ENCODE measurements around the gene SOX4. TPM values are rescaled to one million over a fixed set of nuclear protein-coding genes. Genes with fewer than 3 reads are reported as not detected.
"Not testable (repeated sequence)": the region's sequence is repeated elsewhere in the genome, so short reads cannot be mapped to it uniquely, and the experiment has no call there.

The SOX4 gene
- total RNA-seq (1 to 10 TPM in 1 of 2 donors, under 1 TPM in 1; 0.97 to 1.7 TPM), total RNA-seq (5.9 to 6.9 reads per million in 2 donors)

DNA sequence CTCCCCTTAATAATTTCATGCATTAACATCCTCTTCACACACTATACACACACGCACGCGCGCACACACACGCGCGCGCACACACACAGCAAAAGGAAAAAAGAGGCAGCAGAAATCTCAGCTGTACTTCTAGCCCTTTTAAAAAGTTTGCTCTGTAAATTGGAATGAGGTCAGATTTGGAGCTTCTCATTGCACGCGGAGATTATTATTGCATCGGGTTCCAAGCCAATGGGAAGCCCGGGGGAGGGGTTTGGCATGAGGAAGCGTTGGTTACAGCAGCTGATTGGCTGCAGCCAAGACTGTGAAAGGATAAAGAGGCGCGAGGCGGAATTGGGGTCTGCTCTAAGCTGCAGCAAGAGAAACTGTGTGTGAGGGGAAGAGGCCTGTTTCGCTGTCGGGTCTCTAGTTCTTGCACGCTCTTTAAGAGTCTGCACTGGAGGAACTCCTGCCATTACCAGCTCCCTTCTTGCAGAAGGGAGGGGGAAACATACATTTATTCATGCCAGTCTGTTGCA is at the start of gene SOX4:
SOX4 (plus strand) TSS at position 340 of the 515 bp plus-strand sequence. CDS start 784 bp downstream, outside the sequence.
- ATAC-seq (peak; percentile 73), DNase-seq (peak; percentile 23 to 47 (median 42))
- H3K27ac Mint-ChIP-seq = no peak within 1 kb of the TSS
- peaks cover 3% of the 10 kb centered on the region for H3K9me3 ChIP-seq (ENCODE audit: control insufficient read depth, low read length, poor library complexity, severe bottlenecking)
- H3K4me3 Mint-ChIP-seq = peak within 1 kb of the TSS; percentile 91
- H3K36me3 Mint-ChIP-seq (ENCODE audit: low read depth) = no peaks in the 10 kb centered on the region
- peaks cover 21% of the 10 kb centered on the region for H3K4me1 Mint-ChIP-seq
- H3K27me3 Mint-ChIP-seq = peaks cover 36% of the 10 kb centered on the region

DNA sequence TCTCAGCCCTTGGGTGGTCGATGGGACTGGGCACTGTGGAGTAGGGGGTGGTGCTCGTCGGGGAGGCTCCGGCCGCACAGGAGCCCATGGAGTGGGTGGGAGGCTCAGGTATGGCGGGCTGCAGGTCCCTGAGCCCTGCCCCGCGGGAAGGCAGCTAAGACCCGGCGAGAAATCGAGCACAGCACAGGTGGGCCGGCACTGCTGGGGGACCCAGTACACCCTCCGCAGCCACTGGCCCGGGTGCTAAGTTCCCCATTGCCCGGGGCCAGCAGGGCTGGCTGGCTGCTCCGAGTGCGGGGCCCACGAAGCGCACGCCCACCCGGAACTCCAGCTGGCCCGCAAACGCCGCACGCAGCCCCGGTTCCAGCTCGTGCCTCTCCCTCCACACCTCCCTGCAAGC is 41.3 kb upstream of the SOX4 start:
- H3K27me3 Mint-ChIP-seq; ATAC-seq; H3K36me3 Mint-ChIP-seq (ENCODE audit: low read depth); H3K27ac Mint-ChIP-seq; H3K4me1 Mint-ChIP-seq; DNase-seq; H3K4me3 Mint-ChIP-seq; H3K9me3 ChIP-seq (ENCODE audit: control insufficient read depth, low read length, poor library complexity, severe bottlenecking): not testable (repeated sequence)

DNA sequence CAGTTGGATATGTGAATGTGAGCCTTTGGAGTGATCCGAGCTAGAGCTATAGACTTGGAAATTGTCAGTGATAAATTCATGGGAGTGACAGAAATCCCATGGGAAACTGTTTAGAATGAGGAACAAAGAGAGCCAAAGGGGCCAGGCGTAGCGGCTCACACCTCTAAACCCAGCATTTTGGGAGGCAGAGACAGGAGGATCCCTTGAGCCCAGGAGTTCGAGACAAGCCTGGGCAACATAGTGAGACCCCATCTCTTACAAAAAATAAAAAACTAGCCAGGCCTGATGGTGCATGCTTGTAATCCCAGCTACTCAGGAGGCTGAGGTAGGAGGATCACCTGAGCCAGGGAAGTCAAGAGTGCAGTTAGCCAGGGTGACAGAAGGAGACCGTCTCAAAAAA is 39.3 kb upstream of the SOX4 start:
- no peaks in the 10 kb centered on the region for H3K9me3 ChIP-seq (ENCODE audit: control insufficient read depth, low read length, poor library complexity, severe bottlenecking)
- DNase-seq (no peak), ATAC-seq (no peak)
- Mint-ChIP-seq H3K4me1 (no peaks in the 10 kb centered on the region), H3K27ac (no peak overlapping the region), H3K4me3 (no peak overlapping the region), H3K27me3 (peaks cover 4% of the 10 kb centered on the region), H3K36me3 (ENCODE audit: low read depth) (peaks cover 4% of the 10 kb centered on the region)

DNA sequence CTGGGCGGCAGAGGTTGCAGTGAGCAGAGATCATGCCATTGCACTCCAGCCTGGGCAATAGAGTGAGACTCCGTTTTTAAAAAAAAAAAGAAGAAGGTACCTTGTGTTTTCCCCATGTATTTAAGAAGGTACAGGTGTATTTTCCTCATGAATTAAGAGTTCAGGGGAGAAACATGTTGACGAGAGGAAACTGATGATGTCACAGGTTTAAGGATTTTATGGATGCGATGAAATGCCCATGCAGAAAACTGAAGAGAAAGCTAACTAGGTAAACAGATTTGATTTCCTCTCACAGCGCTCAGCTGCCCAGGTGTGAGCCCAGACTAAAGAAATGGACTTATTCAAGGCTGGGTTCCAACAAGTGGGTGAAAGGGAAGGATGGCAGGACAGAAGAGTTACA is 38.4 kb upstream of the SOX4 start:
- H3K27ac Mint-ChIP-seq = no peak overlapping the region
- peaks cover 4% of the 10 kb centered on the region for H3K27me3 Mint-ChIP-seq
- no peak for ATAC-seq
- no peak overlapping the region for H3K4me3 Mint-ChIP-seq
- no peaks in the 10 kb centered on the region for H3K4me1 Mint-ChIP-seq
- peaks cover 4% of the 10 kb centered on the region for H3K36me3 Mint-ChIP-seq (ENCODE audit: low read depth)
- H3K9me3 ChIP-seq (ENCODE audit: control insufficient read depth, low read length, poor library complexity, severe bottlenecking) = no peaks in the 10 kb centered on the region
- no peak for DNase-seq

DNA sequence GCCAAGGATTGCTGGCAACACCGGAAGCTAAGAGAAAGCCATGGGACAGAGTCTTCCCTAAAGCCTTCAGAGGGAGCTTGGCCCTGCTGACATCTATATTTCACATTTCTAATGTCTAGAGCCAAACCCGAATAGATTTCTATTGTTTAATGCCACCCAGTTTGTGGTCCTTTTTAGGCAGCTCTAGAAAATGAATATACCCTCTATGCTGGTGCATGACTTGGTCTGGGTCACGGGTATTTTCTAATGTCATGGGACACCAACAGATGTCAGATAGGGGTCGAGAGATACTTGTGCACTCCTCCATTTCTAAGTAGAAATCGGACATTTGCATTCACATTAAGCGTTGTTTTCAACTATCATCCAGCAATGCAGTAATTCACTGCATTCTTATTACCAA is 37.0 kb upstream of the SOX4 start:
- H3K4me3 Mint-ChIP-seq = no peak overlapping the region
- ATAC-seq (no peak), DNase-seq (no peak)
- H3K27me3 Mint-ChIP-seq = peaks cover 4% of the 10 kb centered on the region
- H3K36me3 Mint-ChIP-seq (ENCODE audit: low read depth) = peaks cover 4% of the 10 kb centered on the region
- no peaks in the 10 kb centered on the region for H3K4me1 Mint-ChIP-seq
- H3K9me3 ChIP-seq (ENCODE audit: control insufficient read depth, low read length, poor library complexity, severe bottlenecking) = no peaks in the 10 kb centered on the region
- no peak overlapping the region for H3K27ac Mint-ChIP-seq

DNA sequence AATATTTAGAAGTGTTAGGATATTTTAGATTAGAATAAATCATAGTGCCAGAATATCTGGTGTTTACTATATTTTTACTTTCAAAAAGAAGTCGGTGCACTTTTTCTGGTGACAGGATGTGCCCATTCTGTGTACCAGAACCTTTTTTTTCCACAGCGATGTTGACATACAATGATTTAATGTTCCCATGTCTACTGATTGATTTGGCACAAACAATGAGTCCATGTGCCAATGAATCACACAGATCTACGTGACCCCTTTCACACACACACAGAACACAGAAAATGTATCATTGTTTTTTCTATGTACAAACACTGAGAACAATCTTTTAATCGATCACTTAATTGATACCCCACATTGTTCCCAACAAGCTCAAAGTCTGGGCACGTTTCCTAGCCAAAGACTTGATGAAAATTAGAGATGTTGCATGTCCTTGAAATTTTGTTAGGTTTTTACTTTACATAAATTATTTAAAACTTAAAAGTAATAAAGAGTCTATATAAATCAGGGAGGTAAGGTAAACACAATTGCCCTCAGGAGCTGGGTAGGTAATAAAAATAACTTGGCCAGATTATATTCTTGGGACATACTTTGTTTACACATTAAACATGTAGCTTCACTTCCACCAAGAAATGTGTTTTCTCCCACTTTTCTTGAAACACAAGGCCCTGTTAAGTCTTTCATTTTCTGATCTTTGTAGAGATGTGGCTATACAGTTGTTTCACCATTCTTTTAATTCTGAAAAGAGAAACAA is 36.4 kb upstream of the SOX4 start:
- no peak overlapping the region for H3K27ac Mint-ChIP-seq
- no peaks in the 10 kb centered on the region for H3K4me1 Mint-ChIP-seq
- DNase-seq = no peak
- H3K4me3 Mint-ChIP-seq = no peak overlapping the region
- no peaks in the 10 kb centered on the region for H3K9me3 ChIP-seq (ENCODE audit: control insufficient read depth, low read length, poor library complexity, severe bottlenecking)
- ATAC-seq = no peak
- peaks cover 4% of the 10 kb centered on the region for H3K27me3 Mint-ChIP-seq
- H3K36me3 Mint-ChIP-seq (ENCODE audit: low read depth) = peaks cover 4% of the 10 kb centered on the region

DNA sequence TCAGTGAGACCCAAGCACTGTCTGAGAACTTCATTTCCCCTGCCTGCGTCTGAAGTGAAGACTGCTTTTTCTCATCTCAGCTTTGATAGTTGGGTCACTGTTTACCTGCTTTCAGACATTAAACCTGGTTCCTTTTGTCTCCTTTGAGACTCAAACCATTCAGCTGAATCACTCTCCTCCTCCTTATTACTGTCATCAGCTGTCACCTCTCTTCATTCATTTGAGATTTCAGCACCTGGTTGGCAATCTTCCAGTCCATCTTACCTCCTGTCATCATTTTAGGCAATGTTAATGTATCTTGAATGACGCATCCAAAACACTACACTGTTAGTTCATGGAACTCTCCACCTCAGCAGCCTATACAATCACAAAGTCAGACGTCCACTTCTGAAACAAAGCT is 34.3 kb upstream of the SOX4 start:
- DNase-seq = no peak
- no peak for ATAC-seq
- H3K9me3 ChIP-seq (ENCODE audit: control insufficient read depth, low read length, poor library complexity, severe bottlenecking) = no peaks in the 10 kb centered on the region
- Mint-ChIP-seq H3K27me3 (peaks cover 4% of the 10 kb centered on the region), H3K27ac (no peak overlapping the region), H3K4me3 (no peak overlapping the region), H3K36me3 (ENCODE audit: low read depth) (peaks cover 2% of the 10 kb centered on the region), H3K4me1 (no peaks in the 10 kb centered on the region)

DNA sequence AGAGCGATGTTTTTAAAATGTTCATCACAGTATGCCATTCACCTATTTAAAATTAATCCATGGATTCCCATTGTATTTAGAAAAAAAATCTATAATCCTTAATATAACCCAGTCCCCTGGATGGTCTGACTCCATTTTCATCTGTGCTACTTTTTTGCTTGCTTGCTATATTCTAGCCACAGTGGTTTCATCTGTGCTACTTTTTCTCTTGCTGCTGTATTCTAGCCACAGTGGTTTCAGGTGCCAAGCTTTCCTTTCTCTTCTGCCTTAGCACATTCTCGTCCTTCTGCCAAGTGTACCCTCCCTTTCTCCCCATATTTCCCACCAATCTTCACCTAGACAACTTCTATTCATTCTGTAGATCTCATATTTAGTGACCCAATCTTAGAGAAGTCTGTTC is 33.3 kb upstream of the SOX4 start:
- no peaks in the 10 kb centered on the region for H3K4me1 Mint-ChIP-seq
- no peak for ATAC-seq
- DNase-seq = no peak
- H3K4me3 Mint-ChIP-seq = no peak overlapping the region
- H3K9me3 ChIP-seq (ENCODE audit: control insufficient read depth, low read length, poor library complexity, severe bottlenecking) = no peaks in the 10 kb centered on the region
- no peak overlapping the region for H3K27ac Mint-ChIP-seq
- H3K36me3 Mint-ChIP-seq (ENCODE audit: low read depth) = peaks cover 2% of the 10 kb centered on the region
- peaks cover 3% of the 10 kb centered on the region for H3K27me3 Mint-ChIP-seq

DNA sequence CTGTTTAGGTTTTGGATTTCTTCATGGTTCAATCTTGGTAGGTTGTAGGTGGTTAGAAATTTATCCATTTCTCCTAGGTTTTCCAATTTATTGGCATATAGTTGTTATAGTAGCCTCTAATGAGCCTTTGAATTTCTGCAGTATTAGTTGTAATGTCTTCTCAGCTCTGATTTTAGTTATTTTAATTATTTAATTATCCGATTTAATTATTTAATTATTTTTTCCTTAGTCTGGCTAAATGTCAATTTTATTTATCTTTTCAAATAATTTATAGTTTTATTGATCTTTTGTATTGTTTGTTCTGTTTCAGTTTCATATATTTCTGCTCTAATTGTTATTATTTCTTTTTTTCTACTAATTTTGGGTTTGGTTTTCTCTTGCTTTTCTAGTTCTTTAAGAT is 28.1 kb upstream of the SOX4 start:
- Mint-ChIP-seq H3K4me1 (no peaks in the 10 kb centered on the region), H3K27ac (no peak overlapping the region), H3K4me3 (no peak overlapping the region), H3K27me3 (peaks cover 18% of the 10 kb centered on the region), H3K36me3 (ENCODE audit: low read depth) (peaks cover 2% of the 10 kb centered on the region)
- ATAC-seq (no peak), DNase-seq (no peak)
- no peaks in the 10 kb centered on the region for H3K9me3 ChIP-seq (ENCODE audit: control insufficient read depth, low read length, poor library complexity, severe bottlenecking)

DNA sequence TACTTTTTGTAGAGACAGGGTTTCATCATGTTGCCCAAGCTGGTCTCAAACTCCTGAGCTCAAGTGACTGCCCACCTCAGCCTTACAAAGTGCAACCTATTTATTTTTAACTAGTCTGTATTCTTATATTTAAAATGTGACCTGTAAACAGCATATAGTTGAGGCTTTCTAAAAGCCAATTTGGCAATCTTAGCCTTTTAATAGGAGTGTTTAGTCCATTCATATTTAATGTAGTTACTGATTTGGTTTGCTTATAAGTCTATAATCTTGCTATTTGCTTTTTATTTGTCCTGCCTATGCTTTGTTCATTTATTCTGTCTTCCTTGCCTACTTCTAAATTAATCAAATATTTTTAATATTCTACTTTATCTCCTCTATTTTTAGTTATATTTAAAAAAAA is 15.0 kb upstream of the SOX4 start:
- Mint-ChIP-seq H3K27me3 (peaks cover 4% of the 10 kb centered on the region), H3K36me3 (ENCODE audit: low read depth) (no peaks in the 10 kb centered on the region), H3K4me3 (no peak overlapping the region), H3K4me1 (no peaks in the 10 kb centered on the region), H3K27ac (no peak overlapping the region)
- ATAC-seq = no peak
- no peaks in the 10 kb centered on the region for H3K9me3 ChIP-seq (ENCODE audit: control insufficient read depth, low read length, poor library complexity, severe bottlenecking)
- no peak for DNase-seq

DNA sequence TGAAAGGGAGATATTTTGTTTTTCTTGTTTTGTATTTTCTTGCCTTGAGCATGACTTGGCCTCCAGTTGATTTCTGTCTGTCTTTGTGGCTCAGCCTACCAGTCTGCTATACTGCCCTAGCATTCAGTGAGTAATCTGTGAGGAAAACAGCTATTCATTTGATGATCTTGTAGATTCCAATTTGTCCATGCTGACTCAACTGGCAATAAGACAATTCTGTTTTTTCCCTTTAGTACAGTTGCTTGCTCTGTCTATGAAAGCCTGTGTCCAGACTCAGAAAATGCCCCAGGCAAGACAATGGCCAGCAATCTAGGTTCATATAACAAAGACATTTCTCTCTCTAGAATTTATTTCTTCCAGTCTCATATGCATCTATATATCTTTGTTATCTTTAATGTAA is 10.9 kb upstream of the SOX4 start:
- Mint-ChIP-seq H3K4me3 (no peak overlapping the region), H3K27ac (no peak overlapping the region), H3K36me3 (ENCODE audit: low read depth) (peaks cover 2% of the 10 kb centered on the region), H3K4me1 (peaks cover 3% of the 10 kb centered on the region), H3K27me3 (peaks cover 13% of the 10 kb centered on the region)
- ATAC-seq (no peak), DNase-seq (no peak)
- H3K9me3 ChIP-seq (ENCODE audit: control insufficient read depth, low read length, poor library complexity, severe bottlenecking) = no peaks in the 10 kb centered on the region

DNA sequence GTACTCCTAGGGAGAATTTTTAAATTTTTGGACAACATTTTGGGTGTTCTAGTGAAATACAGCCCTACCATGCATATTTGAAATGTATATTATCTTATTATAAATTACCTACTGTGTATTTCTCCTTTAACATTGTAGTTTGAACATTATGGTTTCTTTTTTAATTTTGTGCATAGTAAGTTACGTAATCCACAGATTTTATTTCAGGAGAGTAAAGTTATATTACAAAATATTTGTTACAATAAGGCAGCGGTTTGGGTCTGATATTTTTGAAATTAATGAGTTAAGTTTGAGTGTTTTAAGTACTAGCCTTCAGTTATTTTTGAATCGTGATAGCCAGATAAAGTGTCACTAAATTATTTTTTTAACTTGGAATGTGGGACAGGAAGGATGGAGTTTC is 7.3 kb upstream of the SOX4 start:
- H3K4me3 Mint-ChIP-seq = peak overlapping the region; percentile 96
- peaks cover 29% of the 10 kb centered on the region for H3K27me3 Mint-ChIP-seq
- no peak overlapping the region for H3K27ac Mint-ChIP-seq
- peaks cover 12% of the 10 kb centered on the region for H3K4me1 Mint-ChIP-seq
- DNase-seq (no peak), ATAC-seq (no peak)
- no peaks in the 10 kb centered on the region for H3K9me3 ChIP-seq (ENCODE audit: control insufficient read depth, low read length, poor library complexity, severe bottlenecking)
- H3K36me3 Mint-ChIP-seq (ENCODE audit: low read depth) = peaks cover 2% of the 10 kb centered on the region

DNA sequence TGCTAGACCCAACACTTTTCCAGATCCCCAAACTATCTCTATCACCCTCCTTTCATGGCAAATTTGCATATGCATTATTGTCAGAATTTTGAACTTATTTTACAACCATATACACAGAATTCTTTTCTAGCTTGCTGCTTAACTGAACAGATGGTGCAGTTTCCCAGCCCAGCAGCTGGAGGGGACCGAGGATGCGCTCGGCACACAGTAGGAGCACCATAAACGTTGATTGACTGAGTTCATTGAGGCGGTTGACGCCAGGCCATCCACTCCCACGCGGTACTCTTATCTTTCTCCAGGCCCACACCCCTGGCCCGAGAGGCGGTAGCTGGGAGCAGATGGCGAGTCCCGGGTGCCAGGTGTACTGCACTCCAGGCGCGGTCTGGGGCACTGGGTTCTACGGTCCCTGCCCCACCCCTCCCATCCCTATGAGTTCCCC is 6.8 kb upstream of the SOX4 start:
- ATAC-seq = no peak
- peaks cover 29% of the 10 kb centered on the region for H3K27me3 Mint-ChIP-seq
- peaks cover 2% of the 10 kb centered on the region for H3K36me3 Mint-ChIP-seq (ENCODE audit: low read depth)
- peak overlapping the region; percentile 96 for H3K4me3 Mint-ChIP-seq
- peaks cover 12% of the 10 kb centered on the region for H3K4me1 Mint-ChIP-seq
- no peaks in the 10 kb centered on the region for H3K9me3 ChIP-seq (ENCODE audit: control insufficient read depth, low read length, poor library complexity, severe bottlenecking)
- DNase-seq = no peak
- no peak overlapping the region for H3K27ac Mint-ChIP-seq

Data from T-helper 17 cell (primary cell).